SU-DHL-6 (cell line): ENCODE data around the gene CRY2.

Experiments used
- CTCF ChIP-seq: fragments of 200-600 bp; sonication (generic); IDR thresholded peaks from one replicate; pipeline ENCODE4 v1.5.1; 2017; ENCODE audit warnings: antibody characterized with exemption, mild to moderate bottlenecking, low read length, moderate library complexity; ENCODE audit not compliant: insufficient read depth, poor library complexity, severe bottlenecking
- EZH2phosphoT487 ChIP-seq: fragments of 200-600 bp; sonication (generic), shearing (Covaris generic); conservative IDR thresholded peaks from 2 replicates; pipeline ENCODE4 v1.6.1; 2018; ENCODE audit warnings: mild to moderate bottlenecking, antibody characterized with exemption, low read length, moderate library complexity, mixed read lengths

- TF ChIP-seq CTCF (no peak), EZH2phosphoT487 (no peak)
These were observed 53.8 kb downstream of the CRY2 start for GRCh38 chr11:45900916-45901617.
